ENCODE measurements around the gene KLF14. TPM values are rescaled to one million over a fixed set of nuclear protein-coding genes. Genes with fewer than 3 reads are reported as not detected.

KLF14 gene
- total and polyA plus RNA-seq, 2 of the 4 experiments (the other 2 are of a cell fraction): 0.05 TPM; not detected in 1

DNA sequence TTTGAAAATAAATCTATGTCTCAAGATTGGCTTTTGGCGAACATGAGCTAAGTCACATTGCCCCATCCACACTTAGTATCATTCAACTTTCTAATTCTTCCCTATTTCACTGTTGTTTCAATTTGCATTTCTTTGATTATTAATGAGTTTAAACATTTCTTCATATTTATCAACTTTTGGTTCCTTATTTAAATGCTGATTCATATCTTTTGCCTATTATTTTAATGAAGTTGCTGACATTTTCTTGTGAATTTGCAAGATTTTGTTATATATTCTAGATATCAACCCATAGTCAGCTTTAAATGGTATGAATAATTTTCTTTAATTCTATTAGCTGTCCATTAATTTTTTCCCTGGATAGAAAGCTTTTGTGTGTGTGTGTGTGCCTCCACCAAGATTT is 33.2 kb downstream of the KLF14 start:
- no CpG with 5 or more reads among the region's 1 CpG for WGBS, 2 experiments (ENCODE audit: extremely low coverage in 2 of 2, insufficient read length in 1 of 2)
- no peak overlapping the region for H2AK5ac ChIP-seq (ENCODE audit: low read depth, low read length)
- intact Hi-C loops (cut with micrococcal nuclease): no loop called here
- no peak overlapping the region for H4K91ac ChIP-seq (ENCODE audit: insufficient read depth, low read depth, low read length)
- H3K79me1 ChIP-seq (ENCODE audit: low read depth in 1 of 2, low read length in 2 of 2): no peaks in the 10 kb centered on the region
- ChIA-PET POLR2A (ENCODE audit: unreplicated experiment) (no interaction called here), CTCF (interaction anchor here (0.6 kb wide), 1 partner anchor 562 kb away, joined by 6 read pairs; no protein-coding TSS in a partner anchor)
- H2BK120ac ChIP-seq (ENCODE audit: low read depth, low read length): no peak overlapping the region
- H3K4ac ChIP-seq (ENCODE audit: low read depth, low read length): no peak overlapping the region
- H3K4me2 ChIP-seq (ENCODE audit: low read depth, low read length): no peak overlapping the region
- no peaks in the 10 kb centered on the region for H4K20me1 ChIP-seq (ENCODE audit: insufficient read depth, low read length)
- no peak overlapping the region for H2BK5ac ChIP-seq (ENCODE audit: low read depth, low read length, poor library complexity, severe bottlenecking)
- H2BK15ac ChIP-seq (ENCODE audit: low read depth, low read length): no peak overlapping the region
- DNase-seq: no peak
- no peak overlapping the region for H2AFZ ChIP-seq (replicated peaks; ENCODE audit: low read length, poor library complexity)
- no peak overlapping the region for H3K56ac ChIP-seq (ENCODE audit: extremely low read depth, insufficient read depth, low read length)
- no peaks in the 10 kb centered on the region for H3K9me1 ChIP-seq (ENCODE audit: insufficient read depth, low read length)
- H3K9me3 ChIP-seq (ENCODE audit: control insufficient read depth, insufficient read depth, low read length): no peaks in the 10 kb centered on the region
- H4K5ac ChIP-seq (ENCODE audit: low read depth, low read length): no peak overlapping the region
- H3K4me1 ChIP-seq (ENCODE audit: control insufficient read depth, insufficient read depth, low read length): no peaks in the 10 kb centered on the region
- H3K36me3 ChIP-seq (ENCODE audit: control insufficient read depth, insufficient read depth, low read length): no peaks in the 10 kb centered on the region
- in situ Hi-C loops (cut with MboI; ENCODE audit: low sequenced_read_pairs): no loop called here
- TF ChIP-seq SMC3 (IDR thresholded peaks at IDR 0.05; ENCODE audit: low read depth, low read length) (no peak), BHLHE40 (IDR thresholded peaks at IDR 0.05; ENCODE audit: low read depth, low read length) (no peak), MAFK (IDR thresholded peaks at IDR 0.05; ENCODE audit: low read depth, low read length) (0 out of 2 replicates have a peak, but pooled peaks have one; percentile 3), NFE2L2 (IDR thresholded peaks at IDR 0.05; ENCODE audit: low read depth, low read length) (no peak), MXI1 (IDR thresholded peaks at IDR 0.05; ENCODE audit: borderline replicate concordance, low read depth, low read length) (no peak), MAZ (IDR thresholded peaks at IDR 0.05; ENCODE audit: borderline replicate concordance, low read depth, low read length) (no peak)
- TF ChIP-seq, protein P1, sequence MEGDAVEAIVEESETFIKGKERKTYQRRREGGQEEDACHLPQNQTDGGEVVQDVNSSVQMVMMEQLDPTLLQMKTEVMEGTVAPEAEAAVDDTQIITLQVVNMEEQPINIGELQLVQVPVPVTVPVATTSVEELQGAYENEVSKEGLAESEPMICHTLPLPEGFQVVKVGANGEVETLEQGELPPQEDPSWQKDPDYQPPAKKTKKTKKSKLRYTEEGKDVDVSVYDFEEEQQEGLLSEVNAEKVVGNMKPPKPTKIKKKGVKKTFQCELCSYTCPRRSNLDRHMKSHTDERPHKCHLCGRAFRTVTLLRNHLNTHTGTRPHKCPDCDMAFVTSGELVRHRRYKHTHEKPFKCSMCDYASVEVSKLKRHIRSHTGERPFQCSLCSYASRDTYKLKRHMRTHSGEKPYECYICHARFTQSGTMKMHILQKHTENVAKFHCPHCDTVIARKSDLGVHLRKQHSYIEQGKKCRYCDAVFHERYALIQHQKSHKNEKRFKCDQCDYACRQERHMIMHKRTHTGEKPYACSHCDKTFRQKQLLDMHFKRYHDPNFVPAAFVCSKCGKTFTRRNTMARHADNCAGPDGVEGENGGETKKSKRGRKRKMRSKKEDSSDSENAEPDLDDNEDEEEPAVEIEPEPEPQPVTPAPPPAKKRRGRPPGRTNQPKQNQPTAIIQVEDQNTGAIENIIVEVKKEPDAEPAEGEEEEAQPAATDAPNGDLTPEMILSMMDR (conservative IDR thresholded peaks at IDR 0.05; ENCODE audit: low read depth, low read length): no peak
- TF ChIP-seq, protein P2, sequence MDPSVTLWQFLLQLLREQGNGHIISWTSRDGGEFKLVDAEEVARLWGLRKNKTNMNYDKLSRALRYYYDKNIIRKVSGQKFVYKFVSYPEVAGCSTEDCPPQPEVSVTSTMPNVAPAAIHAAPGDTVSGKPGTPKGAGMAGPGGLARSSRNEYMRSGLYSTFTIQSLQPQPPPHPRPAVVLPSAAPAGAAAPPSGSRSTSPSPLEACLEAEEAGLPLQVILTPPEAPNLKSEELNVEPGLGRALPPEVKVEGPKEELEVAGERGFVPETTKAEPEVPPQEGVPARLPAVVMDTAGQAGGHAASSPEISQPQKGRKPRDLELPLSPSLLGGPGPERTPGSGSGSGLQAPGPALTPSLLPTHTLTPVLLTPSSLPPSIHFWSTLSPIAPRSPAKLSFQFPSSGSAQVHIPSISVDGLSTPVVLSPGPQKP (IDR thresholded peaks at IDR 0.05; ENCODE audit: borderline replicate concordance, low read depth, low read length): no peak
- H3K23ac ChIP-seq (ENCODE audit: low read depth, low read length): no peak overlapping the region
- dilution Hi-C loops (cut with HindIII; ENCODE audit: low sequenced_read_pairs, unreplicated experiment): no loop called here
- H3K18ac ChIP-seq (ENCODE audit: low read depth, low read length): no peak overlapping the region
- H3K27ac ChIP-seq (ENCODE audit: insufficient read depth, low read length): no peak overlapping the region
- H3K14ac ChIP-seq (replicated peaks; ENCODE audit: low read depth, low read length): no peak overlapping the region
- ATAC-seq (ENCODE audit: low read depth): no peak
- peaks cover 6% of the 10 kb centered on the region for H3K27me3 ChIP-seq (ENCODE audit: control insufficient read depth, insufficient read depth, low read length)
- no peak overlapping the region for H4K8ac ChIP-seq (ENCODE audit: low read depth in 2 of 2, low read length in 2 of 2)
- BruUV-seq (replicated peaks): no TSS peak
- H2BK20ac ChIP-seq (ENCODE audit: low read depth, low read length): no peak overlapping the region
- no peak overlapping the region for H2AK9ac ChIP-seq (replicated peaks; ENCODE audit: low read depth, low read length, poor library complexity)
- H3K9ac ChIP-seq (ENCODE audit: low read depth, low read length): no peak overlapping the region
- H3K4me3 ChIP-seq (ENCODE audit: insufficient read depth, low read depth, low read length): no peak overlapping the region
